ENCODE data around the gene ESYT3.

DNA sequence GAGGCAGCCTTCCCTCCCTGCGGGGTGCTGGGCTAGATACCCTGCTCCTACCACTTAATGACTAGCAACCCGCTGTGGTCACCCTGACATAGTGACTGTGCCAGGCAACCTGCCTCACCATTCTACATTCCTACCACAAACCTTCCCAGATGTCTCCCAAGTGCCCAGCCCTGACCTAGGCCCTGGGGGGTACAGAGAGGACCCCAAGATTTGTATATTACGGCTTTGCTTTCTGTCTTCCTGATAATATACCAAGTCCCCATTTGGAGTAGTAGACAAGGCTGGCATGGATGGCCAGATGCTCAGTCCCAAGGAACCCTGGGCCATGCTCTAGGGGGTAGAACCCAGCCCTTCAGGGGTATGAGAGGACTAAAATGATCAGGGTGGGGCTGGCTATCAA, 31.0 kb downstream of the ESYT3 start:
- no peak for TF ChIP-seq EZH2 (IDR thresholded peaks at IDR 0.05; ENCODE audit: borderline replicate concordance, low read length)
- no peak for TF ChIP-seq CTCF (IDR thresholded peaks at IDR 0.05; ENCODE audit: low read length)

Measured in OCI-LY1 (cell line).